ENCODE data around the gene PRPS1L1.
A peak's percentile ranks its signal among the peaks of the same experiment; 100 is the strongest.

PRPS1L1 gene

GRCh38 chr7:17996040-17996439 is 31.6 kb downstream of the PRPS1L1 start:
- DNase-seq (ENCODE audit: low read depth), result no peak
- no peak overlapping the region for H3K4me3 ChIP-seq (ENCODE audit: low read depth, low read length)
- no peak for TF ChIP-seq CTCF (conservative IDR thresholded peaks at IDR 0.05; ENCODE audit: low read depth, low read length)

GRCh38 chr7:17994079-17994850 is 33.4 kb downstream of the PRPS1L1 start:
- TF ChIP-seq CTCF (conservative IDR thresholded peaks at IDR 0.05; ENCODE audit: low read depth, low read length), result no peak
- H3K4me3 ChIP-seq (ENCODE audit: low read depth, low read length), result no peak overlapping the region
- no peak for DNase-seq (ENCODE audit: low read depth)

- TF ChIP-seq CTCF (conservative IDR thresholded peaks at IDR 0.05; ENCODE audit: low read depth, low read length), result peak; percentile 58
- no peak overlapping the region for H3K4me3 ChIP-seq (ENCODE audit: low read depth, low read length)
- DNase-seq (ENCODE audit: low read depth), result peak; percentile 17
These were observed 35.6 kb downstream of the PRPS1L1 start for GRCh38 chr7:17991866-17992648.

- no peak for DNase-seq (ENCODE audit: low read depth)
- TF ChIP-seq CTCF (conservative IDR thresholded peaks at IDR 0.05; ENCODE audit: low read depth, low read length), result no peak
- H3K4me3 ChIP-seq (ENCODE audit: low read depth, low read length), result no peak overlapping the region
These were observed 36.9 kb downstream of the PRPS1L1 start for GRCh38 chr7:17990761-17991160.

GRCh38 chr7:17989546-17989945 is 38.1 kb downstream of the PRPS1L1 start:
- peak; percentile 3 for TF ChIP-seq CTCF (conservative IDR thresholded peaks at IDR 0.05; ENCODE audit: low read depth, low read length)
- no peak overlapping the region for H3K4me3 ChIP-seq (ENCODE audit: low read depth, low read length)
- peak; percentile 30 for DNase-seq (ENCODE audit: low read depth)

GRCh38 chr7:17988858-17989257 is 38.8 kb downstream of the PRPS1L1 start:
- no peak for TF ChIP-seq CTCF (conservative IDR thresholded peaks at IDR 0.05; ENCODE audit: low read depth, low read length)
- no peak overlapping the region for H3K4me3 ChIP-seq (ENCODE audit: low read depth, low read length)

More at GRCh38 chr7:17988858-17989257, 38.8 kb downstream of the PRPS1L1 start:
- DNase-seq (ENCODE audit: low read depth), result no peak

Measured in choroid plexus epithelial cell (primary cell).